GM18498 (cell line): Measurements from ENCODE around the gene RELCH.

ENCODE experiments used
- ATAC-seq: cut with Tn5 transposase; IDR thresholded peaks from one replicate; pipeline ENCODE4 v1.9.1; 2021; ENCODE audit warnings: mild to moderate bottlenecking, moderate library complexity; ENCODE audit not compliant: unreplicated experiment

Gene RELCH

DNA sequence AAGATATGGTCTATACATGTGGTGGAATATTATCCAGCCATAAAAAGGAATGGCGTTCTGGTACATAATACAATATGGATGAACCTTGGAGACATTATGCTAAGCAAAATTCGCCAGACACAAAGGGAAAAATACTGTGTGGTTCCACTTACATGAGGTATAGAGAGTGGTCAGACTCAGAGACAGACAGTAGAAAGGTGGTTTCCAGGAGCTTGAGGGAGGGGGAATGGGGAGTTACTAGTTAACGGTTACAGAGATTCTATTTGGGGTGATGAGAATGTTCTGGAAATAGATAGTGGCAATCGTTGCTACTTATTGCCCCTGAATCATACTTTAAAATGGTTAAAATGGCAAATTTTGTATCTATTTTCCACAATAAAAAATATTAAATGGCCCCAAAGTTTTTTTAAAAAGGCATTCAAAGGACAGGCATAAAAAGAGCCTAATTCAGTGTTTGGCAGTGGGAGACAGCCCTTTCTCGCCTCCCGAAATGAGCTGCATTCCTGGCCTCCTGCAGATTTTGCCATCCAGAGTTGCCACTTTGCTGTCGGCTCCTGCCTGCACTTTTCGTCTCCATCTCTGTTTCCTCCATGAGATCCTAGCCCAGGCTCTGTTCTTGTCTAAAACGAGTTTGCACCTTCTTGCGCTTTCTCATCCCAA is 151.5 kb downstream of the RELCH start:
- no peak for ATAC-seq

DNA sequence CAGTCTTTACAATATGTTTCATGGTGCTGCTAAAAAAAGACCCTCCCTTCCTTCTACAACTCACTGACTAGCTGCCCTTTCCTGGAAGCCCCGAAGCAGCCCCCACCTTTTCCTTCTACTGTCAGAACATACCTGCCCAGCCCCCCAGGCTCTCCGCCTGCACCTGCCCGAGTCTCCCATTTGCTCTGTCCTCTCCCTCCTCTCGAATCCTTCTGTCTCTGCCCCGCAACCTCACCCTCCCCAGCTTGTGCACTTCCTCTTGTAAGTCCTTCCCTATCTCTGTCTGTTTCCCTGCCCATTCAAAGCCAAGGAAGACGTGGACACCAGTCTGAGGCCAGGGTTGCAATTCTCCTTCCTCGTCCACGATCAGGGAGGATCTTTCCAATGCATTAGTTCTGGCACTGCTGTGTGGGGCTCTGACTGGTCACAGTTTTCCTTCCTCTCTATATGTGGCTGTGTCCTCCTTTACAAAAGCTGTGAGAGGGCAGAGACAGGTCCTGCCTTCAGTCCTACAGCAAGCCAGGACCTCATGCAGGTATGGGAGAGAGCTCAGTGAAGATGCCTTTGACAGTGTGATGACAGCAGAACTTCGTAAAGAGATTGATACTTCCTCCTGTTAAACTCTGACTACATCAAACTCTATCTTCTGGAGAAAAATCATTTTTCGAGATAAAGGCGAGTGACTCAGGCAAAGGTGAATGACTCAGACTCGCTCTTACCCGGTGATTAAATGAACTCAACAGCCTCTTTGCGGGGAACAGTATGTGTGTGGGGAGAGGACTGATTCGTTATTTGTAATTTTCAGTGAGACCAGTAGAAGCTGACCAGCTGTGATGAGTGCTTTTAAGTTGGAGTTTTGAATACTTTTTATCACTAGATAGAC is 152.3 kb downstream of the RELCH start:
- no peak for ATAC-seq

DNA sequence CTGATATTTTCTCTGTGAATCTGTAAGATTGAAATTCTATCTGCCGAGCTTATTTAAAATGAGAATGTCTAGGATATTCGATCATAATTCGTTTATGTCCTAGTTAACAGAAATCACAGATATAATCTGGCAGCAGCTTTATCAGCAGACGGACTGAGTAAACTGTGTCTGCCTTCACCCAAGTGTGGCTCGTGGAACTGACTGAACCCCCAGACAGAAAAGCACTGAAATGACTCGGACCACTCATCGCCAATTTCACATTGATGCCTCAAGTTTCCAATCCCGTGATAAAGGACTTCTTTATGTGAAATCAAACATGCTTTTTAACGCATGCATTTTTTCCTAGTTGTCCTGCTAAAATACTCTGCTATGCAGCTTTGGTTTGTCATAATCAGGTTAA is 153.9 kb downstream of the RELCH start:
- ATAC-seq: no peak

DNA sequence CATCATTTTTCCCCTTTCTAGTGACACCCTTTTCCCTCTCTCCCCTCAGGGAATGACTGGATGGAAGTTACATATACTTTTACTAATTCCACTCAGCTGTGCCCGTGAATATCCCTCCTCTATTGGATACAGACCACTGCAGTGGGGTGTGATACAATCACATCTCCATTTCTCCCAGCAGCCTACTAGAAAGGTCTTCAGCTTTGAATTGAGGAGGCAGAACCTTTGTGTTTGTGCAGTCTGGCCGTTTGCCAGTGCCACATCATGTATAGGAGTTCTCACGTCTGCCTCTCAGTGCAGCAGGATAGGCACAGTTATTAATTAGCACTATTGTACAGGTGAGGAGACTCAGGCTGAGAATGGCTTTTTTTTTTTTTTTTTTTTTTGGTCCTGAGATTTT is 154.4 kb downstream of the RELCH start:
- no peak for ATAC-seq

DNA sequence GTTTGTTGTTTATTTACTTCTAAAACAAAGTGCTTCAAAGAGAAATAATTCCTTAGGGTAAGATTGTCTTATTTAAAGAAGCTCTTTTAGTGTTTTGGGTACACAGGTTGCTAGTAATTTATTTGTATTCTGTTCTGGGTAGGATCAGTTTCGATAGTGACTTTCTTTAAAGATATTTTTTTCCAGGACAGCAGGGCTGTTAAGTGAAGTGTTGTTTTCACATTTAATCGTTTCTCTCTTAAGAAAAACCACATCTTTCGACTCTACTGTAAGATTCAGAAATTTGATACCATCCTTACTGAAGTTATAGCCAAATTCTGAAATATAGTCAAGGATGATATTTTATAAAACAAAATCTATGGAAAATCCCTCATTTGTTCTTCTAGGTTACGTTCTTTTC is 155.8 kb downstream of the RELCH start:
- no peak for ATAC-seq

DNA sequence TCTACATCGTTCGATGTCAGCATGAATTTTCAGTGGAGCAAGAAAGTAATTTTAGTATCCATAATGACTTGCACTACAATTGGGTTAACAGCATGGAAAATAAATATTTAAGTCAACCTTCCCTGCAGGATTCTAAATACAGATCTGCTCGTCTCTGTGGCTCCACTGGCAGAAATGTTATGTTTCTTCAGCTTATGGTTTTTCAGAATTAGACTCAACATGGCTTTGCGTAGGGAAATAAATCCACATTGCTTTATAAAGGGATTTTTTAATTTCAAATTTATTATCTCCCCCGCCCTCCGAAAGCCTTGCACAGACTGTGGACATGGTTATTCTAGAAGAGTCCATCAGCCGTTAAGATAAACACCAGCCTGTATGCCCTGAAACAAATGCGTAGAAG is 156.3 kb downstream of the RELCH start:
- ATAC-seq: no peak

DNA sequence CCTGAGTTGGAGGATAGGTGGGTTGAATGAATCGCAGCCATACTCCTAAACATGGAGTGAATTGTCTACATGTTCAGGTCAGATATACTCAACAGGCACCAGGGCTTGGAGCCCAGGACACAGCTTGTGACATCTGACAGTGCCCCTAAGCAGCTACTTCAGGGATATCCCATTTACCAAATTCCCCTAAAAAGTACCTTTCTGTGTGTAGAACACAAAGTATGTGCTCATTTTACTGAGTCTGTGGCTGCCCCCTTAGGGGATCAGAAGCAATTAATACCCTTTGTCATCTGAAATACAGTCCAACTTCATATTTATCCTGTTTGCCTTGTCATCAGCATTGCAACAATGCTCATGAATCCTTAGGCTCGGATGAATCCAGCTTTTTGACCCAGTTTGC is 158.9 kb downstream of the RELCH start:
- ATAC-seq: no peak

DNA sequence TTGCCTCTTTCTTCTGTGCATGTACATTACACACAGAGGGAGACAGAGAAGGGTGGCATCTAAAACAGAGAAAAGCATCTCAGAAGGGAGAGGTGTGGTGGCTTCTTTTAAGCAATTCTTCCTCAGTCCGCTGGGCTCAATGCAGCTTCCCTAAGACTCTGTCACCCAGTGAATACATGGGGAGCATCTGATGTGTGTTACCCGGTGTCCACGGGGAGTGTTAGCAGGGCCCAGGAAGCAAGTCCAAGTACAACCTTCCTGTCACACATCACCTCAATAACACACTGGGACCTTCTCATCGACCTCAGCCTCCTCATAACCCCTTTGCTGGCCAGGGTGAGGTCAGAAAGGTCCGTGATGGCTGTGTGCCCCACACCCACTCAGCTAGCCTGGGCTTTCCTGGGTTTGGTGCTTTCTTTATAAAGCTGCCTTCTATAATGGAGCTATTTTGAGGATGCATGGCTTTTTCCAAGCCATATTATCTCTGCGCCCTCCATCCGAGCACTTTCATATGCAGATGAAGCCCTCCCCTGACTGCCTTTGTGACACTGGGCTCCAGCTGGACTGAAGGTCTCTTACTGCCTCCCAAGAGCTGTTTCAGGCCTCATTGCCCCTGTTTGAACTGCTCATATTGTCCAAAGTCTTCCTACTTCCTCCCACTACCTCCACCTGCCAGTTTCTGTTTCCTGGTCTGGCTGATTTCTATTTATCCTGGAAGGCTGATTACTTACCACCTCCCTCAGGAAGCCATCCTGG is 159.5 kb downstream of the RELCH start:
- ATAC-seq: no peak

DNA sequence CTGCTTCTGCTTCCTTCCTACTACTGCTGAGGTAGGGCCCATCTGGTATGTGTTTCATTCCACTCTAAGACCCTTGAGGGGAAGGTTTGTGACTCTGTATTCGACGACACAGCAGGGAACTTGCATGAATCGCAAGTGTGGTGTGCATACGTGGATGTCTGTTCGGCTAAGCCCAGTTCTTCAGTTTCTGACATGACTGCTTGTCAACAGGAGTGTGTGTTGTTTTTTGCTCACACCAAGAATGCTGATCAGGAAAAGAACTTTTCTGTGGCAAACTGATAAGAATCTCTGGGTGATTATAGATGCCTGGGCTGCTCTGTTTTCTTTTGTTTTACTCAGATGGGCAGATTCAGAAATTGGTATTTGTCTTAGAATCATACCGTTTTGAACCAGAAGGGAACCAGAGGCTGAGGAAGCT is 160.0 kb downstream of the RELCH start:
- ATAC-seq: no peak

DNA sequence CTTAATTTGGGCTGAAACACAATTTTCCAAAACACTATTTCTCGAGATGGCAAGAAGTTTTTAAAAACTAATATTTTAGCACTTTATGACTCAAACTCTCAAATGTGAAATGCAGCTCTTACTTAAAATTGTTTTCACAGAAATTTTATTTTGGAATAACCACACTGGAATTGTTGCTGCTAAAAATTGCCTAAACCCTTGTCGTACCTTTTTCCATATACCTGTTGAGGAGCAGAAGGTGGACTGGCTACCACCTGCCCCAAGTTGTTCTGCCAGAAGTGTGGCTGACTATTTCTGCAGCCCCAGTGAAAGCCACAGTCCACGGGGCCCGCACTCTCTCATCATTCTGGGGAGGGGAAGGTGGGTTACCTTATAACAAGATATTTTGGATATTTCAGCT is 161.4 kb downstream of the RELCH start:
- no peak for ATAC-seq

DNA sequence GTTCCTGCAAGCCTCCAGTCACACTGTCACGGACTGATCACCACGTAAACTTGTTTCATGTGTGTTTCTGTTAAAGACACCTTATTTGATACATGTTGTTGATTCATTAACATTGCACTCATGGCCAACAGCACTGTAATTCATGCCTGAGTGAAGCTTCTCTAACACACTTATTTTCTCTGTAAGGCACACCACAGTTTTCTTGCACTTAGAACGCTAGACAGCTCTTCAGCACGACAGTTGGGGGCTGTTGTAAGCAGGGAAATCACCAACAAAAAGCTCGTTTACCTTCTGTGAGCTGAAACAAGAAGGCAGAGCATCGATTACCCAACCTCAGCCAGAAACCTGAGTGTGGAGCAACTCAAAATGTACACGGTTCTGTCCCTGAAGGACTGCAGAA is 166.1 kb downstream of the RELCH start:
- no peak for ATAC-seq

DNA sequence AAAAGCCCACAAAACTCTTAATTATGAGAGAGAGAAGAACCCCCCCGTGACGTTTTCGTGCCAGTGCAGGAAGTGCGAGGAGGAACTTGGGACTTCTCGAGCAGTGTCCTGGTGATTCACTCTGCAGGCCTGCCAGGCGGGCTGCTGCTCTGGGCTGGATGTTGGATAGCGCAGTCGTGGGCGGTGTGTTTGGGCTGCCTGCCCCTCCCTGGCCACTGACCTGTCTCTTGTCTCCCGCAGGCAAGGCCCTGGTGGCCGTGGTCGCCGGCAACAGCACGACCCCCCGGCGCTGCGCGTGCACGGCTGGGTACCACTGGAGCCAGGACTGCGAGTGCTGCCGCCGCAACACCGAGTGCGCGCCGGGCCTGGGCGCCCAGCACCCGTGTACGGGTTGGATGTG is 167.1 kb downstream of the RELCH start:
- no peak for ATAC-seq

DNA sequence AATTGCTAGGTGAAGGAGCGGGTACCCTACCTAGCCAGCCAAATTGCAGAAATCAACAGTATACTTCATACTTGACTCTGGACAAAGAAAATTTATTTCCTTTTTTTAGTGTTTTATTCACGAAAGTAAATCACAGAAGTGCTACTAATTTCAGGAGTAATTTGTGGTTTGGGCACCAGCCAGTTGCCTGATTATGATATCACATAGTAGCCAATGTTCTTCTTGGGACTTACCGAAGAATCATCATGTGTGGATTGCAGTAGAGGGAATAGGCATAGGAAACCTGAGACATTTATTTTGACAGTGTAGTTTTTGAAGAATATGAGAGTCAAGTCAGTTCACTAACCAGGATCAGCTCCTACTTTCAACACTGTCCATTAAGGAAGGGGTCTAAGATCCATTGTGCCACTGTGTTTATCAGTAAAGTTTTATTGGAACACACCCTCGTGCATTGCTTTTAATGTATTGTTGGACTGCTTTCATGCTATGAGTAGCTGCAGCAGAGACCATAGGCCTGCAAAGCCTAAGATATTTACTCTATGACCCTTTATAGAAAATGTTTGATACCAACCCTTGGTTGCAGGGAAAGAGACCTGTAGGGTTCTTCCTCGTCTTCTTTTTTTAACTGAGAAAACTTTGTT is 170.1 kb downstream of the RELCH start:
- ATAC-seq: no peak
